Activated CD8-positive, alpha-beta memory T cell treated with anti-CD3 and anti-CD28 coated beads, Interleukin-2, amount 10 ng/mL, durations not matched to agents 7 days and 5 days (primary cell): ENCODE data around the gene DUOXA2. TPM values are rescaled to one million over a fixed set of nuclear protein-coding genes. Genes with fewer than 3 reads are reported as not detected.
"Not testable (repeated sequence)": the region's sequence is repeated elsewhere in the genome, so short reads cannot be mapped to it uniquely, and the experiment has no call there.

Source experiments
- ATAC-seq: fragments of 150-1000 bp; cut with Tn5 transposase; one replicate; pipeline ENCODE4 v1.10.0; 2021; ENCODE audit warnings: moderate library complexity
- CTCF ChIA-PET: fragments of 350-600 bp; sonication (Branson Sonifier 250); formaldehyde crosslinking; loops from one replicate; lab custom pipeline; 2021; ENCODE audit warnings: antibody characterized with exemption; lab: Charles Lee
- DNase-seq: peaks from one replicate; pipeline ENCODE4 v3.0.0-alpha.2; 2020
- H3K27ac Mint-ChIP-seq: one replicate; pipeline ENCODE4 v1.8.0; 2021; ENCODE audit warnings: mild to moderate bottlenecking, mixed read lengths
- H3K27me3 Mint-ChIP-seq: one replicate; pipeline ENCODE4 v1.8.0; 2021; ENCODE audit warnings: mixed read lengths
- H3K36me3 Mint-ChIP-seq: one replicate; pipeline ENCODE4 v1.8.0; 2021; ENCODE audit warnings: mild to moderate bottlenecking, mixed read lengths
- H3K4me1 Mint-ChIP-seq: one replicate; pipeline ENCODE4 v1.8.0; 2021; ENCODE audit warnings: mixed read lengths
- H3K4me3 Mint-ChIP-seq: one replicate; pipeline ENCODE4 v1.8.0; 2021; ENCODE audit warnings: mild to moderate bottlenecking, moderate library complexity, mixed read lengths
- H3K9me3 Mint-ChIP-seq: one replicate; pipeline ENCODE4 v1.8.0; 2022; ENCODE audit warnings: low read depth, mixed read lengths
- total RNA-seq, 2 experiments: library from RNA; stranded (reverse); gene quantifications; one replicate each; pipeline ENCODE4 v1.2.3, GENCODE V29; 2021

Gene DUOXA2
- total RNA-seq, result not detected

- no peaks in the 10 kb centered on the region for H3K36me3 Mint-ChIP-seq
- H3K4me1 Mint-ChIP-seq, result peaks cover 32% of the 10 kb centered on the region
- peaks cover 83% of the 10 kb centered on the region for H3K27me3 Mint-ChIP-seq
- no peaks in the 10 kb centered on the region for H3K9me3 Mint-ChIP-seq
- DNase-seq (no peak), ATAC-seq (no peak)
- H3K4me3 Mint-ChIP-seq, result no peak within 1 kb of the TSS
- H3K27ac Mint-ChIP-seq, result no peak within 1 kb of the TSS
- CTCF ChIA-PET, result interaction anchor here (1.2 kb wide), 1 partner anchor 17 kb away, joined by 3 read pairs; no protein-coding TSS in a partner anchor
These were observed at the start of gene DUOXA2, which contains the start of gene DUOX2 for GRCh38 chr15:45114076-45114750. Gene DUOXA2 (plus strand): TSS chr15:45114326. CDS start chr15:45114606, 280 bp downstream. Gene DUOX2 (minus strand): TSS chr15:45114172. CDS start chr15:45113411, 761 bp downstream.

DNA sequence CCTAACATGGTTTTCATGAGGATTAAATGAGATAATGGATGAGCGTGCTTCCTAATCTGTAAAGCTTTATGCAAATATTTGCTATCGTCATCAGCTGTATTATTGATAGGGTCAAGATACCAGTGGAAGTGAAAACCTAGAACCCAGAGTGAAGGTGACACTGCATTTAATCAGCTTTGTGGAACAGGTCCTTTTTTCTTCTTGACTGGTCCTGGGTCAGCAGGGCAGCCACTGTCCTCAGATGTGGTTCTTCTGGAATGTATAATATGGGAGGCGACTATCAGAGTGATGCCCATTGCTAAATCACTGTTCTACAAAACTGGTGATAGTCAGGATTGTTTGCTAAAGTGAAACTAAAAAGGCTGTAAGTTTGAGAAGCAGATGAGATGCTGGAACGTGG lies 49.7 kb upstream of the DUOXA2 start:
- H3K9me3 Mint-ChIP-seq, result no peaks in the 10 kb centered on the region
- CTCF ChIA-PET, result no interaction called here
- H3K27me3 Mint-ChIP-seq, result no peaks in the 10 kb centered on the region
- peaks cover 16% of the 10 kb centered on the region for H3K4me1 Mint-ChIP-seq
- peaks cover 7% of the 10 kb centered on the region for H3K36me3 Mint-ChIP-seq
- no peak overlapping the region for H3K4me3 Mint-ChIP-seq
- H3K27ac Mint-ChIP-seq, result no peak overlapping the region
- ATAC-seq (no peak), DNase-seq (no peak)

- H3K27ac Mint-ChIP-seq, H3K4me3 Mint-ChIP-seq, H3K36me3 Mint-ChIP-seq, DNase-seq, H3K27me3 Mint-ChIP-seq, H3K4me1 Mint-ChIP-seq, H3K9me3 Mint-ChIP-seq, ATAC-seq, CTCF ChIA-PET: not testable (repeated sequence)
These were observed 44.2 kb upstream of the DUOXA2 start for GRCh38 chr15:45069942-45070360.

GRCh38 chr15:45073602-45074001 lies 40.5 kb upstream of the DUOXA2 start:
- H3K27ac Mint-ChIP-seq, H3K4me1 Mint-ChIP-seq, CTCF ChIA-PET, H3K4me3 Mint-ChIP-seq, H3K36me3 Mint-ChIP-seq, ATAC-seq, DNase-seq, H3K27me3 Mint-ChIP-seq, H3K9me3 Mint-ChIP-seq: not testable (repeated sequence)

DNA sequence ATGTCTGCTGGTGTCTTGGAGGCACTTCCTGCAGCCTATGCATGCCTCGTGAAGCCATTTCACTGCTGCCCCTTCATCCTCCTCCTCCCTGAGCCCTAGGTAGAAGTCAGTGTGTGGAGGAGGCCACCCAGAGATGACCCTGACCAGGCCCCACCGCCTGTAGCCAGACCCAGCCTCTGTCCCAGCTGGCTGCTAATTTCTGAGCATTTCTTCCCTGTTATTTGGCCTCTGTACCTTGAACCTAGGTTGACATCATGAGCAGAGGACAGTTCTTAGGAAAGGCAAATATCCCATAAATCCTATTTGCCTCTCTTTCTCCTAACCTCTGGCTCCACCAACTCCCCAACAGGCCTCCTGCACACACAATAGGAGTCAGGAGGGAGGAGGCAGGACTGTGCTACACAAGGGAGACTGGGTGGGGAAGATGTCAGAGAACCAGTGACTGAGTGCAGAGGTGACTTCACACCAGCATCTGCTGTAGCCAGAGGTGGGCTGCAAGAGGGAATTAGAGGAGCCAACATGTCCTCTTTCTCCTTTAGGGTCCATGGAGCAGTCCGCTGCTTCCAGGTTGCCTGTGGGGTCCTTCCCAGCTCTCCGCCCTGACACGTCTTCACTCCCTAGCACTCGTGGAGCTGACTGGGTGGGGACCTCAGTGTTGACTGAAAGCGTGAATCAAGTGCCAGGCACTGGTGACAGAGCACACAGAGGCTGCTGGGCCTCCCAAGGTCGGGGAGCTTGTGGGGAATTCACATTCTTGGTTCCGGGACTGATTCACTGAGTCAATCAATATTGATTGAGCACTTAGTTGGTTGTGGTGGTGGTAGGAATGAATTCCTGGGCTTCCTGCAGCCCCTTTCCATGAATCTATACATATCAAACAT lies 38.4 kb upstream of the DUOXA2 start:
- CTCF ChIA-PET, ATAC-seq, H3K27me3 Mint-ChIP-seq, DNase-seq, H3K4me1 Mint-ChIP-seq, H3K4me3 Mint-ChIP-seq, H3K27ac Mint-ChIP-seq, H3K36me3 Mint-ChIP-seq, H3K9me3 Mint-ChIP-seq: not testable (repeated sequence)

- H3K36me3 Mint-ChIP-seq, H3K4me1 Mint-ChIP-seq, H3K27ac Mint-ChIP-seq, ATAC-seq, DNase-seq, H3K9me3 Mint-ChIP-seq, H3K27me3 Mint-ChIP-seq, CTCF ChIA-PET, H3K4me3 Mint-ChIP-seq: not testable (repeated sequence)
These were observed 36.7 kb upstream of the DUOXA2 start for GRCh38 chr15:45077391-45077790.

DNA sequence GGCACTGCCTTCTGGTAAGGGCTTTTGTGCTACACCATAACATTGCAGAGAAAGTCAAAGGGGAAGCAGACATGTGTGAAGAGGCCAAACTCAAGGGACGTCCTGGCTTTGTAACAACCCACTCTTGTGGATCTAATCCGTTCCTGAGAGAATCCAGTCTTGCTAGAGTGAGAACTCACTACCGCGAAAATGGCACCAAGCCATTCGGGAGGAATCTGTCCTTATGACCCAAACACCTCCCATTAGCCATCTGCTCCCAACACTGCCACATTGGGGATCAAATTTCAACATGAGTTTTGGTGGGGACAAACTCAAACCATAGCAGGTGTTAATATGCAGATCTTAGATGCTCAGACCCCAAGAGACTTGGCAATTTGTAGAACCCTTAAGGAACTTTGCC lies 34.9 kb upstream of the DUOXA2 start:
- H3K4me1 Mint-ChIP-seq, result not testable (repeated sequence)

GRCh38 chr15:45079628-45080246 lies 34.4 kb upstream of the DUOXA2 start:
- H3K4me1 Mint-ChIP-seq, ATAC-seq, H3K36me3 Mint-ChIP-seq, H3K27ac Mint-ChIP-seq, H3K9me3 Mint-ChIP-seq, DNase-seq, H3K4me3 Mint-ChIP-seq, CTCF ChIA-PET: not testable (repeated sequence)
- peaks cover 16% of the 10 kb centered on the region for H3K27me3 Mint-ChIP-seq

More for the DNA sequence above, 34.9 kb upstream of the DUOXA2 start:
- H3K36me3 Mint-ChIP-seq, H3K27ac Mint-ChIP-seq, H3K9me3 Mint-ChIP-seq, CTCF ChIA-PET, H3K4me3 Mint-ChIP-seq, ATAC-seq, DNase-seq: not testable (repeated sequence)
- H3K27me3 Mint-ChIP-seq, result peaks cover 11% of the 10 kb centered on the region

- H3K4me1 Mint-ChIP-seq, H3K36me3 Mint-ChIP-seq, H3K4me3 Mint-ChIP-seq, ATAC-seq, DNase-seq, CTCF ChIA-PET, H3K27ac Mint-ChIP-seq, H3K9me3 Mint-ChIP-seq: not testable (repeated sequence)
- H3K27me3 Mint-ChIP-seq, result peaks cover 23% of the 10 kb centered on the region
These were observed 33.5 kb upstream of the DUOXA2 start for GRCh38 chr15:45080593-45080992.

DNA sequence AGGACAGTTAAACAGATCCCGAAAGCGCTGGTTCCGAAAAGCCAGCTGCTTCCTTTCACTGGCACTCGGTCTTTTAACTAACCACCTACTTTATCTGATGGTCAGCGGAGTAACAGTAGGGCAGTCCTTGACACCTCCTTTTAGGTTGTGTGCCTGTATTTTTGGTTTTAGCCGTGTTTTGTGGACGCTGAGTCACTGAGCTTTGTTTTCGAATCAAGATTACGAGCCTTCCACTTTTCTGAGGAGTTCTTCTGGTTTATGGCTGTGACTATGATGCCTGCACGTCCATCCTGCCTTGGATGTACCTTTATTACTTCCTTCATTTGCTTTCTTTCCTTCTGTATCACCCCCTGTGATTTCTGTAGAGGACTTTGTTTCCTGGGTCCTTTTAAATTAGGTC lies 31.7 kb upstream of the DUOXA2 start:
- H3K4me3 Mint-ChIP-seq, H3K27ac Mint-ChIP-seq, H3K9me3 Mint-ChIP-seq, H3K4me1 Mint-ChIP-seq, CTCF ChIA-PET, ATAC-seq, DNase-seq, H3K36me3 Mint-ChIP-seq: not testable (repeated sequence)
- peaks cover 30% of the 10 kb centered on the region for H3K27me3 Mint-ChIP-seq

- CTCF ChIA-PET, result no interaction called here
- no peaks in the 10 kb centered on the region for H3K36me3 Mint-ChIP-seq
These were observed 30.9 kb upstream of the DUOXA2 start for GRCh38 chr15:45083223-45083622.

GRCh38 chr15:45084163-45084562 lies 30.0 kb upstream of the DUOXA2 start:
- Mint-ChIP-seq H3K27ac (no peak overlapping the region), H3K4me1 (no peaks in the 10 kb centered on the region), H3K36me3 (no peaks in the 10 kb centered on the region), H3K27me3 (peaks cover 40% of the 10 kb centered on the region), H3K9me3 (no peaks in the 10 kb centered on the region), H3K4me3 (no peak overlapping the region)
- CTCF ChIA-PET, result no interaction called here
- DNase-seq (no peak), ATAC-seq (no peak)

More at GRCh38 chr15:45083223-45083622, 30.9 kb upstream of the DUOXA2 start:
- no peaks in the 10 kb centered on the region for H3K9me3 Mint-ChIP-seq
- H3K4me3 Mint-ChIP-seq, result no peak overlapping the region
- peaks cover 36% of the 10 kb centered on the region for H3K27me3 Mint-ChIP-seq
- ATAC-seq (no peak), DNase-seq (no peak)
- no peak overlapping the region for H3K27ac Mint-ChIP-seq
- no peaks in the 10 kb centered on the region for H3K4me1 Mint-ChIP-seq

DNA sequence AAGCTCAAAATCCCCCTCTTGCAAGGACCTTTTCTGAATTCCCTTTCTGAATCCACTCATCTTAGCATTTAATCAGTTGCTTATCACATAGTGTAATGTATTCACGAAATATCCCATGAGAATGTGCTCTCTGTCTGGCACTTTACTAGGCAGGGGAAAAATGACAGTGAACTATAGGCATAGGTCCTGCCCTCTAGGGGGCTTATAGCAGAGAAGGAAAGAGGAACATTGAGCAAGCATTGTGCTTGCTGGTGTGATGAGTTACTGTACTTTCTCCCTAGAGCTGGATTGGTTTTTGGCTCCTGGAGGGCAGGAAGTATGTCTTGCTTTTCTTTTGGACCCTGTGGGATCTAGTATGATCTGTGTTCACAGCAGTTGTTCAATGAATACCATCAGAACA lies 26.6 kb upstream of the DUOXA2 start:
- H3K4me1 Mint-ChIP-seq, result no peaks in the 10 kb centered on the region
- H3K4me3 Mint-ChIP-seq, result no peak overlapping the region
- no peak for ATAC-seq
- peaks cover 59% of the 10 kb centered on the region for H3K27me3 Mint-ChIP-seq
- no peaks in the 10 kb centered on the region for H3K36me3 Mint-ChIP-seq
- no peak overlapping the region for H3K27ac Mint-ChIP-seq
- CTCF ChIA-PET, result no interaction called here
- DNase-seq, result no peak
- H3K9me3 Mint-ChIP-seq, result no peaks in the 10 kb centered on the region
